ENCODE data around the gene HIBCH.
"Not testable (repeated sequence)": the region's sequence is repeated elsewhere in the genome, so short reads cannot be mapped to it uniquely, and the experiment has no call there.

HIBCH gene

GRCh38 chr2:190319555-190320498 lies at the start of gene HIBCH:
Gene HIBCH, minus strand, starts transcription at chr2:190319826. Its CDS starts 76 bp downstream, at chr2:190319750.
- DNase-seq = peak; percentile 74

GRCh38 chr2:190367091-190367490 lies 47.5 kb upstream of the HIBCH start:
- DNase-seq = no peak

- no peak for DNase-seq
Measured at GRCh38 chr2:190366248-190366753, 46.7 kb upstream of the HIBCH start.

GRCh38 chr2:190365499-190366204 lies 46.0 kb upstream of the HIBCH start:
- DNase-seq = no peak

GRCh38 chr2:190362894-190363293 lies 43.3 kb upstream of the HIBCH start:
- DNase-seq = no peak

GRCh38 chr2:190361572-190361971 lies 41.9 kb upstream of the HIBCH start:
- no peak for DNase-seq

- DNase-seq = no peak
Measured at GRCh38 chr2:190360965-190361364, 41.3 kb upstream of the HIBCH start.

GRCh38 chr2:190360561-190360960 lies 40.9 kb upstream of the HIBCH start:
- DNase-seq = no peak

- not testable (repeated sequence) for DNase-seq
Measured at GRCh38 chr2:190358655-190359448, 39.2 kb upstream of the HIBCH start.

- no peak for DNase-seq
Measured at GRCh38 chr2:190357600-190357999, 38.0 kb upstream of the HIBCH start.

- no peak for DNase-seq
Measured at GRCh38 chr2:190355968-190356644, 36.5 kb upstream of the HIBCH start.

GRCh38 chr2:190354003-190354690 lies 34.5 kb upstream of the HIBCH start:
- DNase-seq = no peak

- DNase-seq = no peak
Measured at GRCh38 chr2:190353537-190353899, 33.9 kb upstream of the HIBCH start.

- no peak for DNase-seq
Measured at GRCh38 chr2:190352668-190353536, 33.3 kb upstream of the HIBCH start.

GRCh38 chr2:190351955-190352354 lies 32.3 kb upstream of the HIBCH start:
- DNase-seq = no peak

GRCh38 chr2:190350371-190350770 lies 30.7 kb upstream of the HIBCH start:
- DNase-seq = no peak

- no peak for DNase-seq
Measured at GRCh38 chr2:190344276-190344827, 24.7 kb upstream of the HIBCH start.

GRCh38 chr2:190343536-190344275 lies 24.1 kb upstream of the HIBCH start, which contains the start of gene INPP1:
Gene INPP1, plus strand, starts transcription at chr2:190343589. Its CDS starts 16,514 bp downstream, at chr2:190360103.
- DNase-seq = peak; percentile 10

- DNase-seq = no peak
Measured at GRCh38 chr2:190343089-190343535, 23.5 kb upstream of the HIBCH start.
